Measurements from ENCODE around the gene KIF21B.

KIF21B gene

DNA sequence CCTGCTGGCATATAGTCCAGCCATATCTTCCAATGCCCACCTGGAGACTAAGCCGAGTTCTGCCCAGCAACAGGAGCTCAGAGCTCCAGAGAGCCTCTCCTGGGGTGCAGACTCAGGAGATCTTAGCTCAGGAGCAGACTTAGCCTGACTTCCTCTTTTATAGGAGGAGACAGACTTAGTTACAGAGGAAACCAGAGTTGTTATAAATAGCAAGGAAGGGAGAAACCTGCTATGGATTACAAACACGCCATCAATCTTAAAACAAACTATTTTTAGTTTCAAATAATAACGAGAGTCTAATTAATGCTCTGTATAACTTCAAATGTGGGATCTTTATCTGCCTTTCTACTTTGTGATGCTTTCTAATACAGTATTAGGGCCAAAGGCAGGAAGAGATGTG is 3.3 kb upstream of the KIF21B start:
- 100% methylated on average over 1 of the region's 3 CpGs for WGBS, 2 experiments (ENCODE audit: insufficient coverage in 2 of 2)

DNA sequence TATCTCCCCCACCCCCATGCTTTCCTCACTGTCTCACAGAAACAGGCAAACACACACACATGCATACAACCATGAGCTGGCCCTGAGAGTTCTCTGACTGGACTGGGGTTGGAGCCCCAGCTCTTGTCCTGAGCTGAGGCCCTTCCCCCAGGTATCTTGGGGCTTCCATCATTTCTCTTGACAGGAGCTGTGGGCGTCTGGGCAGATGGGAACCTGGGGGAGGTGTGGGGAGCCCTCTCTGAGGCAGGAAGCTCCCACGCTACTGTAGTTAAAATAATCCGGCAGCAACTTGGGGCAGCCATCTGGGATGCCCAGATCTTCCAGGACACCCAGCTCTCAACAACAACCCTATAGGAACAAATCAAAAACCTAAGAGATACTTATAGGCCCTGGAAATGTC is 2.7 kb upstream of the KIF21B start:
- Histone ChIP-seq H3K4me1 (ENCODE audit: control insufficient read depth, insufficient read depth, low read length, poor library complexity, severe bottlenecking) (peaks cover 36% of the 10 kb centered on the region), H3K27ac (ENCODE audit: low read depth, low read length, severe bottlenecking) (no peak overlapping the region), H3K4me3 (ENCODE audit: extremely low read depth, insufficient read depth, low read length, poor library complexity, severe bottlenecking) (no peak overlapping the region), H3K36me3 (ENCODE audit: control insufficient read depth, insufficient read depth, low read length) (no peaks in the 10 kb centered on the region), H3K9me3 (ENCODE audit: control insufficient read depth, low read length) (no peaks in the 10 kb centered on the region)
- WGBS, 2 experiments (ENCODE audit: insufficient coverage in 2 of 2), result 100% methylated on average over 1 to 2 of the region's 3 CpGs

More for the DNA sequence above, 3.3 kb upstream of the KIF21B start:
- Histone ChIP-seq H3K4me3 (ENCODE audit: extremely low read depth, insufficient read depth, low read length, poor library complexity, severe bottlenecking) (no peak overlapping the region), H3K4me1 (ENCODE audit: control insufficient read depth, insufficient read depth, low read length, poor library complexity, severe bottlenecking) (peaks cover 34% of the 10 kb centered on the region), H3K27ac (ENCODE audit: low read depth, low read length, severe bottlenecking) (no peak overlapping the region), H3K9me3 (ENCODE audit: control insufficient read depth, low read length) (no peaks in the 10 kb centered on the region), H3K36me3 (ENCODE audit: control insufficient read depth, insufficient read depth, low read length) (no peaks in the 10 kb centered on the region)

DNA sequence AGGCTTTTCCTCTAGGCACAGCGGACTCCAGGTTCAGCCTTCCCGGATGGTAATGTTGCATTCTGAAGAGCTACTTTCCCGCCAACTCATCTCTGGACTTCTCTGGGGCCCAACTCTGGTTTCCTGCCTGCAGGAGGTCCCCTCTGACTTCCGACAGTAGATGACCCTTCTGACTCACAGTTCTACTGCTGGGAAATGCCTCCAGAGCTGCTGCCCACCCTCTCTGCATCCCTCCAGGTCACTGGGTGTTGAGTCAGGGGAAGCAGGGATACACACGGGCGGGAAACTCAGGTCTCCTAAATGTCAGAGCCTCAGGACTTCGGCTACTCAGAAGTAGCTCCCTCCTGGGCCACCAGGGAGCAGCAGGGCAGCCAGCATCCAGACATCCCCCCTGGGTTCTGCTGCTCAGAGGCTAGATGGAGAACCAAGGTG is 2.1 kb upstream of the KIF21B start:
- H3K9me3 ChIP-seq (ENCODE audit: control insufficient read depth, low read length), result no peaks in the 10 kb centered on the region
- H3K27ac ChIP-seq (ENCODE audit: low read depth, low read length, severe bottlenecking), result peak overlapping the region; percentile 55
- H3K4me3 ChIP-seq (ENCODE audit: extremely low read depth, insufficient read depth, low read length, poor library complexity, severe bottlenecking), result no peak overlapping the region
- peaks cover 37% of the 10 kb centered on the region for H3K4me1 ChIP-seq (ENCODE audit: control insufficient read depth, insufficient read depth, low read length, poor library complexity, severe bottlenecking)
- WGBS, 2 experiments (ENCODE audit: insufficient coverage in 2 of 2), result 38 to 39% methylated on average over 7 of the region's 7 CpGs
- H3K36me3 ChIP-seq (ENCODE audit: control insufficient read depth, insufficient read depth, low read length), result no peaks in the 10 kb centered on the region

DNA sequence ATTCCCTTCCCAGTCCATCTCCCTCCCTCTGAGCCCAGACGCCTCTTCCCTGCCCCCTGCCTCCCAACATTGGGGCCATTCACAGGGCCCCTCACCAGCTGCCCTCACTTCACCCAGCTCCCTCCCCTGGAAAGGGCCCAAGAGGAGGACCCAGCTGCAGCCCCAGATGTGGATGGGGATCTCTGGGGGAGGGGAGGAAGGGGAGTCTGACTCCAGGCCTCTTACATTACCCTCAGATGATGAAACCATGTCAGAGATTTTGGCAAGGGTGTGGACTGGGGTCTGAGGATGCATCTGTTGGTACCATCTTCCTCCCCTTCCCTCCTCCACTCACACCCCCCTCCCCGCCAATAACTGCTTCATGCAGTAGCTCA is 1.1 kb upstream of the KIF21B start:
- peaks cover 46% of the 10 kb centered on the region for H3K4me1 ChIP-seq (ENCODE audit: control insufficient read depth, insufficient read depth, low read length, poor library complexity, severe bottlenecking)
- no peaks in the 10 kb centered on the region for H3K36me3 ChIP-seq (ENCODE audit: control insufficient read depth, insufficient read depth, low read length)
- H3K9me3 ChIP-seq (ENCODE audit: control insufficient read depth, low read length), result no peaks in the 10 kb centered on the region
- no CpG with 5 or more reads among the region's 2 CpGs for WGBS, 2 experiments (ENCODE audit: insufficient coverage in 2 of 2)
- H3K4me3 ChIP-seq (ENCODE audit: extremely low read depth, insufficient read depth, low read length, poor library complexity, severe bottlenecking), result no peak overlapping the region
- no peak overlapping the region for H3K27ac ChIP-seq (ENCODE audit: low read depth, low read length, severe bottlenecking)

DNA sequence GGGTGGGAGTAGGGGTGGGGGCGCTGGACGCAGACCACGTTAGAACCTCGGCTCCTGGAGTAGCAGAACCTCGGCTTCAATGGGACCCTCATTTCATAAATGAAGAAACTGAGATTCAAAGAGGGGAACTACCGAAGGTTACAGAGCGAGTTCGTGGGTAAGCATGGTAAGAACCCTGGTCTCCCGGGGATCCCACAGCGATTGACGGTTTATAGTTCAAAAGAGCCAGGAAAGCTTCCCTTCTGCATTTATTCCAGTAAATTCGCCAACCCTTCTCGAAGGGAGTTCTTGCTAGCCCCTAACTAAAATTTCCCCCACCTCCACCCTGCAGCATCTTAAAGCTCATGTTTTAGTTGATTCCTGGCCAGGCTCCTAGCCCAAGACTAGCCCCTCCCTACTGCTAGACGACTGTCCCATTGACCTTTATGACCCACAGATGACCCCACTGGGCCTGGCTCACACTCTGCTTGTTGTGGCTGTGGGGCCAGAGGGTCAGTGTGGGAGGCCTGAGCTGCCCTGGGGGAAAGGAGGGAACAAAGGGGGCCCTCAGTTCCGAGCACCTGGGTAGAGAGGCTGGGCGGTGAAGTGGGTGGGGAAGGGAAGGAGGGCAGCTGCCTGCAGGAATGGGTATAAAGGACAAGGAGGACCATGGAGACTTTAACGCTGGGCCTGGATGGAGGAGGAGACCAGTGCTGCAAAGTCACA is 558 bp upstream of the KIF21B start:
- Histone ChIP-seq H3K27ac (ENCODE audit: low read depth, low read length, severe bottlenecking) (no peak overlapping the region), H3K4me1 (ENCODE audit: control insufficient read depth, insufficient read depth, low read length, poor library complexity, severe bottlenecking) (peaks cover 51% of the 10 kb centered on the region), H3K9me3 (ENCODE audit: control insufficient read depth, low read length) (no peaks in the 10 kb centered on the region), H3K36me3 (ENCODE audit: control insufficient read depth, insufficient read depth, low read length) (no peaks in the 10 kb centered on the region), H3K4me3 (ENCODE audit: extremely low read depth, insufficient read depth, low read length, poor library complexity, severe bottlenecking) (peak overlapping the region; percentile 12)
- WGBS, 2 experiments (ENCODE audit: insufficient coverage in 2 of 2), result 45 to 49% methylated on average over 10 to 13 of the region's 17 CpGs

- H3K4me1 ChIP-seq (ENCODE audit: control insufficient read depth, insufficient read depth, low read length, poor library complexity, severe bottlenecking), result peaks cover 56% of the 10 kb centered on the region
- H3K9me3 ChIP-seq (ENCODE audit: control insufficient read depth, low read length), result no peaks in the 10 kb centered on the region
- no peaks in the 10 kb centered on the region for H3K36me3 ChIP-seq (ENCODE audit: control insufficient read depth, insufficient read depth, low read length)
- no peak overlapping the region for H3K27ac ChIP-seq (ENCODE audit: low read depth, low read length, severe bottlenecking)
- peak overlapping the region; percentile 60 for H3K4me3 ChIP-seq (ENCODE audit: extremely low read depth, insufficient read depth, low read length, poor library complexity, severe bottlenecking)
- 4 to 6% methylated on average over 39 to 46 of the region's 56 CpGs for WGBS, 2 experiments (ENCODE audit: insufficient coverage in 2 of 2)
Measured at GRCh38 chr1:201022820-201023516, 546 bp downstream of the KIF21B start.

GRCh38 chr1:201022493-201022819 is 1.1 kb downstream of the KIF21B start:
- H3K36me3 ChIP-seq (ENCODE audit: control insufficient read depth, insufficient read depth, low read length), result no peaks in the 10 kb centered on the region
- no peaks in the 10 kb centered on the region for H3K9me3 ChIP-seq (ENCODE audit: control insufficient read depth, low read length)
- peak overlapping the region; percentile 60 for H3K4me3 ChIP-seq (ENCODE audit: extremely low read depth, insufficient read depth, low read length, poor library complexity, severe bottlenecking)
- no peak overlapping the region for H3K27ac ChIP-seq (ENCODE audit: low read depth, low read length, severe bottlenecking)
- 60 to 83% methylated on average over 2 of the region's 2 CpGs for WGBS, 2 experiments (ENCODE audit: insufficient coverage in 2 of 2)
- peaks cover 61% of the 10 kb centered on the region for H3K4me1 ChIP-seq (ENCODE audit: control insufficient read depth, insufficient read depth, low read length, poor library complexity, severe bottlenecking)

DNA sequence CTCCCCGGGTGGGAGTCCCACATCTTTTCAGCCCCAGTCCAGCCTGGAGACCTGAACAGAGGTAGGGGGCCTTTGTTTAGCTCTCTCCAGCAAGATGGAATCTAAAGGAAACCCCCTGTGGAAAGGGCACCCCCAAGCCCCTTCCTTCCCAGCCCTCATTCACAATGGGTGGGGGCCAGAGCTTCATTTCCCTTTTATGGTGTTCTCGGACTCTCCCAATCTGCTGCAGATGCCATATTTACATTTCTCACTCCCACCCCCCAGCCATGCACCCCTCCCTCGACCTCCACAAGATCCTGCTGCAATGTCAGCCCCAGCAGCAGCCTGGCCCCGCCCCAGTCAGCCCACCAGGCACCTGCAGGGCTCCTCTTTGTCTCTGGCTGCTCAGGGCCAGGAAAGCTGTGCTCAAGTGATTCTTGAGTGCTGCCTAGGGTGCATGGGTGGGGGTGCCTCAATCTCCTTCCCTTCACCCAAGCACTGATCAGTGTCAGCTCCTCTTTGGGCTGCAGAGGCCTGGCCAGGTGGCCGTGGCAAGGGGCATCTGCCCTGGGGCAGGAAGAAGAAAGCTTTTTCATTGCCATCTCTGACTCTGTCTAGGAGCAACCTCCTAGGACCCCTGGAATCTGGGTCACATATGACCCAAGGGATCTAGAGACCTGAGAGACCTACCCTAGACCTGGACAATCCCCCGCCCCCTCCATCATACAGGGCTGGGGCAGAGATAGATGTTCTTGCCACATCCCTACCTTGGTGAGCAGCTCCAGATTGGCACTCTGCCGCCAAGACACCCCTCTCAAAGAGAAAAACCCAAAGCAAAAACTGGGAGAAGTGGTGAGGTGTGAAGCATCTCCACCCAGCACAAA is 1.7 kb downstream of the KIF21B start:
- 56 to 64% methylated on average over 3 to 5 of the region's 7 CpGs for WGBS, 2 experiments (ENCODE audit: insufficient coverage in 2 of 2)
- Histone ChIP-seq H3K4me1 (ENCODE audit: control insufficient read depth, insufficient read depth, low read length, poor library complexity, severe bottlenecking) (peaks cover 64% of the 10 kb centered on the region), H3K27ac (ENCODE audit: low read depth, low read length, severe bottlenecking) (no peak overlapping the region)

GRCh38 chr1:201020721-201021629 is 2.5 kb downstream of the KIF21B start:
- no peak overlapping the region for H3K4me3 ChIP-seq (ENCODE audit: extremely low read depth, insufficient read depth, low read length, poor library complexity, severe bottlenecking)
- no peaks in the 10 kb centered on the region for H3K9me3 ChIP-seq (ENCODE audit: control insufficient read depth, low read length)
- H3K27ac ChIP-seq (ENCODE audit: low read depth, low read length, severe bottlenecking), result peak overlapping the region; percentile 29
- 32 to 57% methylated on average over 2 to 6 of the region's 11 CpGs for WGBS, 2 experiments (ENCODE audit: insufficient coverage in 2 of 2)
- H3K36me3 ChIP-seq (ENCODE audit: control insufficient read depth, insufficient read depth, low read length), result no peaks in the 10 kb centered on the region
- peaks cover 67% of the 10 kb centered on the region for H3K4me1 ChIP-seq (ENCODE audit: control insufficient read depth, insufficient read depth, low read length, poor library complexity, severe bottlenecking)

More for the DNA sequence above, 1.7 kb downstream of the KIF21B start:
- peak overlapping the region; percentile 60 for H3K4me3 ChIP-seq (ENCODE audit: extremely low read depth, insufficient read depth, low read length, poor library complexity, severe bottlenecking)
- no peaks in the 10 kb centered on the region for H3K9me3 ChIP-seq (ENCODE audit: control insufficient read depth, low read length)
- H3K36me3 ChIP-seq (ENCODE audit: control insufficient read depth, insufficient read depth, low read length), result no peaks in the 10 kb centered on the region

- Histone ChIP-seq H3K4me1 (ENCODE audit: control insufficient read depth, insufficient read depth, low read length, poor library complexity, severe bottlenecking) (peaks cover 67% of the 10 kb centered on the region), H3K27ac (ENCODE audit: low read depth, low read length, severe bottlenecking) (peak overlapping the region; percentile 29), H3K4me3 (ENCODE audit: extremely low read depth, insufficient read depth, low read length, poor library complexity, severe bottlenecking) (no peak overlapping the region), H3K36me3 (ENCODE audit: control insufficient read depth, insufficient read depth, low read length) (no peaks in the 10 kb centered on the region), H3K9me3 (ENCODE audit: control insufficient read depth, low read length) (no peaks in the 10 kb centered on the region)
- 58 to 66% methylated on average over 1 to 3 of the region's 4 CpGs for WGBS, 2 experiments (ENCODE audit: insufficient coverage in 2 of 2)
Measured at GRCh38 chr1:201020040-201020591, 3.4 kb downstream of the KIF21B start.
